ENCODE data around the gene HMX2.
A peak's percentile ranks its signal among the peaks of the same experiment; 100 is the strongest.

HMX2 gene

GRCh38 chr10:123132576-123133477 is 15.1 kb upstream of the HMX2 start:
- peak; percentile 60 for DNase-seq
- H3K27me3 ChIP-seq (replicated peaks): peaks cover 69% of the 10 kb centered on the region
- peak; percentile 97 for TF ChIP-seq CTCF (IDR thresholded peaks at IDR 0.05; ENCODE audit: low read depth, low read length, missing control alignments)
- in situ Hi-C loops (cut with HindIII; ENCODE audit: low pct_ligation_motif_present, low sequenced_read_pairs): no loop called here
- peak overlapping the region; percentile 9 for H3K4me3 ChIP-seq (ENCODE audit: low read depth, low read length)
- H3K27ac ChIP-seq: no peak overlapping the region
- H3K36me3 ChIP-seq (replicated peaks): no peaks in the 10 kb centered on the region

GRCh38 chr10:123133541-123134342 is 14.2 kb upstream of the HMX2 start:
- in situ Hi-C loops (cut with HindIII; ENCODE audit: low pct_ligation_motif_present, low sequenced_read_pairs): no loop called here
- Histone ChIP-seq H3K36me3 (replicated peaks) (no peaks in the 10 kb centered on the region), H3K4me3 (ENCODE audit: low read depth, low read length) (no peak overlapping the region), H3K27me3 (replicated peaks) (peaks cover 77% of the 10 kb centered on the region), H3K27ac (no peak overlapping the region)
- TF ChIP-seq CTCF (IDR thresholded peaks at IDR 0.05; ENCODE audit: low read depth, low read length, missing control alignments): no peak
- DNase-seq: no peak

GRCh38 chr10:123134343-123134914 is 13.5 kb upstream of the HMX2 start:
- no peak for DNase-seq
- Histone ChIP-seq H3K27ac (no peak overlapping the region), H3K27me3 (replicated peaks) (peaks cover 84% of the 10 kb centered on the region), H3K36me3 (replicated peaks) (no peaks in the 10 kb centered on the region), H3K4me3 (ENCODE audit: low read depth, low read length) (no peak overlapping the region)
- in situ Hi-C loops (cut with HindIII; ENCODE audit: low pct_ligation_motif_present, low sequenced_read_pairs): no loop called here
- no peak for TF ChIP-seq CTCF (IDR thresholded peaks at IDR 0.05; ENCODE audit: low read depth, low read length, missing control alignments)

GRCh38 chr10:123134915-123135414 is 13.0 kb upstream of the HMX2 start:
- H3K27ac ChIP-seq: no peak overlapping the region

More at GRCh38 chr10:123134915-123135414, 13.0 kb upstream of the HMX2 start:
- no peak overlapping the region for H3K4me3 ChIP-seq (ENCODE audit: low read depth, low read length)
- in situ Hi-C loops (cut with HindIII; ENCODE audit: low pct_ligation_motif_present, low sequenced_read_pairs): no loop called here
- H3K27me3 ChIP-seq (replicated peaks): peaks cover 86% of the 10 kb centered on the region
- no peak for DNase-seq
- H3K36me3 ChIP-seq (replicated peaks): no peaks in the 10 kb centered on the region
- no peak for TF ChIP-seq CTCF (IDR thresholded peaks at IDR 0.05; ENCODE audit: low read depth, low read length, missing control alignments)

All from brain microvascular endothelial cell (primary cell).